T-helper 1 cell (primary cell): ENCODE measurements around the gene COX4I1.

ENCODE experiments used
- DNase-seq, 5 donors: peaks; one replicate each; pipeline ENCODE4 v3.0.0-alpha.2; 2012 to 2020

COX4I1 gene

GRCh38 chr16:85844169-85844481, 44.6 kb downstream of the COX4I1 start:
- no peak for DNase-seq

- DNase-seq: no peak
These were observed 45.3 kb downstream of the COX4I1 start for GRCh38 chr16:85844786-85845185.

GRCh38 chr16:85845266-85845665, 45.8 kb downstream of the COX4I1 start:
- no peak for DNase-seq

- DNase-seq: no peak
These were observed 47.0 kb downstream of the COX4I1 start for GRCh38 chr16:85846461-85846860.

- no peak for DNase-seq
These were observed 47.5 kb downstream of the COX4I1 start for GRCh38 chr16:85847036-85847435.

- DNase-seq: no peak
These were observed 48.4 kb downstream of the COX4I1 start for GRCh38 chr16:85847681-85848601.

GRCh38 chr16:85848986-85849385, 49.5 kb downstream of the COX4I1 start:
- DNase-seq: no peak

GRCh38 chr16:85849388-85849787, 49.9 kb downstream of the COX4I1 start:
- DNase-seq: no peak

- DNase-seq: no peak
These were observed 50.9 kb downstream of the COX4I1 start for GRCh38 chr16:85850344-85850880.

GRCh38 chr16:85851034-85851785, 51.7 kb downstream of the COX4I1 start:
- no peak for DNase-seq

- no peak for DNase-seq
These were observed 54.4 kb downstream of the COX4I1 start for GRCh38 chr16:85853547-85854545.

- DNase-seq: no peak
These were observed 55.4 kb downstream of the COX4I1 start for GRCh38 chr16:85854935-85855334.

GRCh38 chr16:85856079-85856478, 56.6 kb downstream of the COX4I1 start:
- no peak for DNase-seq

- DNase-seq: no peak
These were observed 57.1 kb downstream of the COX4I1 start for GRCh38 chr16:85856585-85856984.
